ENCODE data around the gene ALKBH7. TPM values are rescaled to one million over a fixed set of nuclear protein-coding genes. Genes with fewer than 3 reads are reported as not detected.

ALKBH7 gene
- total and polyA plus RNA-seq, 10 of the 15 experiments (the other 5 are each of a cell fraction or from before 2014, with no cell fraction given) = 0.31 to 82.5 (median 37.6) TPM

DNA sequence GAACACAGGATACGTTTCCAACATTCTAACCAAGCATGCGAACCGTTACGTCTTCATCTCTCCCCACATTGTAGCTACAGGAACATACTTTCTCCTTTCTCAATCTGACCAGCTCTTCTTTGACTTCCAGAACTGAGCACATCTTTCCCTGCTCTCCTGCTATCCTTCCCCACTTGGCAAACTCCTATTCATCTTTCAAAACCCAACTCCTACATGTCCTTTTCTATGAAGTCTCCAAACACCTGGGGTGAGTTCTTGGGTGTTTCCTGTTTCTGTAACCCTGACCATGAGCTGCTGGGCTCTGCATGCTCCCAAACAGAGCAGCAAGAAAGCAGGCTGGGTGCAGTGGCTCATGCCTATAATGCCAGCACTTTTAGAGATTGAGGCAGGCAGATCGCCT lies 45.8 kb upstream of the ALKBH7 start:
- 59% methylated on average over 5 of the region's 5 CpGs for WGBS (ENCODE audit: insufficient coverage, insufficient replicate concordance, low lambda C conversion rate, missing lambda C conversion rate)
- intact Hi-C loops (cut with micrococcal nuclease; ENCODE audit: unreplicated experiment) = no loop called here
- SMC1A ChIA-PET (ENCODE audit: uncharacterized antibody, unreplicated experiment) = no interaction called here

More for the DNA sequence above, 45.8 kb upstream of the ALKBH7 start:
- H3K27ac ChIP-seq (ENCODE audit: control insufficient read depth, insufficient read depth) = no peak overlapping the region
- H3K79me2 ChIP-seq (ENCODE audit: control insufficient read depth, insufficient read depth, low read length) = no peaks in the 10 kb centered on the region
- ATAC-seq (no peak), FAIRE-seq (no peak), DNase-seq (ENCODE audit: low read depth, low spot score) (no peak)
- H3K4me3 ChIP-seq = no peak overlapping the region
- in situ Hi-C loops (cut with MboI) = no loop called here
- TF ChIP-seq PAX5 (IDR thresholded peaks at IDR 0.05; ENCODE audit: borderline replicate concordance, low read depth, low read length) = no peak
- TF ChIP-seq, protein P1, sequence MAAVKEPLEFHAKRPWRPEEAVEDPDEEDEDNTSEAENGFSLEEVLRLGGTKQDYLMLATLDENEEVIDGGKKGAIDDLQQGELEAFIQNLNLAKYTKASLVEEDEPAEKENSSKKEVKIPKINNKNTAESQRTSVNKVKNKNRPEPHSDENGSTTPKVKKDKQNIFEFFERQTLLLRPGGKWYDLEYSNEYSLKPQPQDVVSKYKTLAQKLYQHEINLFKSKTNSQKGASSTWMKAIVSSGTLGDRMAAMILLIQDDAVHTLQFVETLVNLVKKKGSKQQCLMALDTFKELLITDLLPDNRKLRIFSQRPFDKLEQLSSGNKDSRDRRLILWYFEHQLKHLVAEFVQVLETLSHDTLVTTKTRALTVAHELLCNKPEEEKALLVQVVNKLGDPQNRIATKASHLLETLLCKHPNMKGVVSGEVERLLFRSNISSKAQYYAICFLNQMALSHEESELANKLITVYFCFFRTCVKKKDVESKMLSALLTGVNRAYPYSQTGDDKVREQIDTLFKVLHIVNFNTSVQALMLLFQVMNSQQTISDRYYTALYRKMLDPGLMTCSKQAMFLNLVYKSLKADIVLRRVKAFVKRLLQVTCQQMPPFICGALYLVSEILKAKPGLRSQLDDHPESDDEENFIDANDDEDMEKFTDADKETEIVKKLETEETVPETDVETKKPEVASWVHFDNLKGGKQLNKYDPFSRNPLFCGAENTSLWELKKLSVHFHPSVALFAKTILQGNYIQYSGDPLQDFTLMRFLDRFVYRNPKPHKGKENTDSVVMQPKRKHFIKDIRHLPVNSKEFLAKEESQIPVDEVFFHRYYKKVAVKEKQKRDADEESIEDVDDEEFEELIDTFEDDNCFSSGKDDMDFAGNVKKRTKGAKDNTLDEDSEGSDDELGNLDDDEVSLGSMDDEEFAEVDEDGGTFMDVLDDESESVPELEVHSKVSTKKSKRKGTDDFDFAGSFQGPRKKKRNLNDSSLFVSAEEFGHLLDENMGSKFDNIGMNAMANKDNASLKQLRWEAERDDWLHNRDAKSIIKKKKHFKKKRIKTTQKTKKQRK (IDR thresholded peaks at IDR 0.05; ENCODE audit: low read depth, low read length) = no peak
- no peak for TF ChIP-seq NFYA (IDR thresholded peaks at IDR 0.05; ENCODE audit: borderline replicate concordance, low read depth, low read length)
- TF ChIP-seq RUNX3 (IDR thresholded peaks at IDR 0.05; ENCODE audit: low read length) = no peak
- TF ChIP-seq BRCA1 (IDR thresholded peaks at IDR 0.05; ENCODE audit: low read depth, low read length) = no peak
- TF ChIP-seq, protein P2, sequence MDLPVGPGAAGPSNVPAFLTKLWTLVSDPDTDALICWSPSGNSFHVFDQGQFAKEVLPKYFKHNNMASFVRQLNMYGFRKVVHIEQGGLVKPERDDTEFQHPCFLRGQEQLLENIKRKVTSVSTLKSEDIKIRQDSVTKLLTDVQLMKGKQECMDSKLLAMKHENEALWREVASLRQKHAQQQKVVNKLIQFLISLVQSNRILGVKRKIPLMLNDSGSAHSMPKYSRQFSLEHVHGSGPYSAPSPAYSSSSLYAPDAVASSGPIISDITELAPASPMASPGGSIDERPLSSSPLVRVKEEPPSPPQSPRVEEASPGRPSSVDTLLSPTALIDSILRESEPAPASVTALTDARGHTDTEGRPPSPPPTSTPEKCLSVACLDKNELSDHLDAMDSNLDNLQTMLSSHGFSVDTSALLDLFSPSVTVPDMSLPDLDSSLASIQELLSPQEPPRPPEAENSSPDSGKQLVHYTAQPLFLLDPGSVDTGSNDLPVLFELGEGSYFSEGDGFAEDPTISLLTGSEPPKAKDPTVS (IDR thresholded peaks at IDR 0.05; ENCODE audit: low read depth, low read length) = no peak
- no peak for TF ChIP-seq POLR2AphosphoS5 (IDR thresholded peaks at IDR 0.05; ENCODE audit: low read length)
- no peak for TF ChIP-seq ESRRA (IDR thresholded peaks at IDR 0.05; ENCODE audit: low read length)
- BruUV-seq (replicated peaks) = no TSS peak
- H4K20me1 ChIP-seq (ENCODE audit: control insufficient read depth, insufficient read depth) = no peaks in the 10 kb centered on the region
- no peaks in the 10 kb centered on the region for H3K27me3 ChIP-seq (replicated peaks in 1 of 2; ENCODE audit: control insufficient read depth in 2 of 2, insufficient read depth in 2 of 2, low read length in 1 of 2)
- RAD21 ChIA-PET (ENCODE audit: unreplicated experiment) = no interaction called here
- H3K4me2 ChIP-seq (ENCODE audit: control insufficient read depth, insufficient read depth) = no peak overlapping the region
- POLR2A ChIA-PET = no interaction called here
- no peak overlapping the region for H3K9ac ChIP-seq (ENCODE audit: control insufficient read depth, insufficient read depth, low read length)
- H3K4me1 ChIP-seq (ENCODE audit: control insufficient read depth, insufficient read depth, low read length) = no peaks in the 10 kb centered on the region
- H2AFZ ChIP-seq (ENCODE audit: control insufficient read depth, low read depth, low read length) = no peak overlapping the region
- no peaks in the 10 kb centered on the region for H3K36me3 ChIP-seq (ENCODE audit: control insufficient read depth in 2 of 2, insufficient read depth in 2 of 2, low read length in 1 of 2)
- H3K9me3 ChIP-seq (replicated peaks; ENCODE audit: control insufficient read depth, insufficient read depth, low read length) = no peaks in the 10 kb centered on the region
- CTCF ChIA-PET = no interaction called here

Data from GM12878 (cell line).